Cardiac fibroblast (primary cell): ENCODE results near the gene ADAM15.

Experiments
- DNase-seq, 2 donors: peaks; one replicate each; pipeline versions ENCODE4 v3.0.0 to v3.0.0-alpha.2; 2010; ENCODE audit warnings: low read depth in 2 of 2
- H3K4me3 ChIP-seq, 2 donors: replicated peaks in 1 of 2; 1 replicate in 1 of 2; 2 replicates in 1 of 2; pipeline ENCODE4 v1.5.1; 2011; ENCODE audit warnings: low read depth in 2 of 2, low read length in 2 of 2, mild to moderate bottlenecking in 2 of 2, moderate library complexity in 1 of 2
- CTCF ChIP-seq: IDR thresholded peaks from one replicate; pipeline ENCODE4 v1.5.1; 2011; ENCODE audit warnings: low read depth, mild to moderate bottlenecking, low read length, inconsistent platforms

Gene ADAM15

GRCh38 chr1:155050560-155051341, at the start of gene ADAM15:
ADAM15 (plus strand) TSS chr1:155051316; CDS start chr1:155051387, 71 bp downstream.
- DNase-seq = peak; percentile 69 to 76
- peak within 1 kb of the TSS; percentile 75 to 81 for H3K4me3 ChIP-seq
- TF ChIP-seq CTCF = peak; percentile 77

GRCh38 chr1:155001425-155001674, 49.8 kb upstream of the ADAM15 start:
- no peak for TF ChIP-seq CTCF
- DNase-seq = no peak

GRCh38 chr1:155001675-155002463, 49.2 kb upstream of the ADAM15 start:
- peak; percentile 38 for TF ChIP-seq CTCF
- peak overlapping the region; percentile 68 to 88 for H3K4me3 ChIP-seq
- DNase-seq = peak; percentile 99

More at GRCh38 chr1:155001425-155001674, 49.8 kb upstream of the ADAM15 start:
- peak overlapping the region; percentile 68 to 70 for H3K4me3 ChIP-seq

- peak; percentile 29 to 36 for DNase-seq
- peak within 1 kb of the TSS; percentile 85 to 88 for H3K4me3 ChIP-seq
- TF ChIP-seq CTCF = no peak
Observed at GRCh38 chr1:155002464-155003226, 48.5 kb upstream of the ADAM15 start, which contains the start of gene ZBTB7B. ZBTB7B (plus strand) TSS chr1:155002802; CDS start chr1:155014661, 11,859 bp downstream.

- peak overlapping the region; percentile 85 to 88 for H3K4me3 ChIP-seq
- no peak for TF ChIP-seq CTCF
- peak in 1 of 2 donors; percentile 30 for DNase-seq
Observed at GRCh38 chr1:155003227-155003765, 47.8 kb upstream of the ADAM15 start.

- TF ChIP-seq CTCF = no peak
- H3K4me3 ChIP-seq = peak overlapping the region; percentile 85 to 88
- DNase-seq = peak; percentile 37 to 51
Observed at GRCh38 chr1:155003766-155004351, 47.3 kb upstream of the ADAM15 start.
